Muscle of arm (tissue), 14 donors: Measurements from ENCODE around the gene CLEC7A. TPM values are rescaled to one million over a fixed set of nuclear protein-coding genes. Genes with fewer than 3 reads are reported as not detected.

Experiments
- DNase-seq: peaks from one replicate; pipeline ENCODE4 v3.0.0-alpha.2; 2013
- long read RNA-seq, 11 donors: transcript quantifications; one replicate each; lab custom pipeline, GENCODE V29; 2026
- polyA plus RNA-seq, 12 donors: library from polyadenylated mRNA; unstranded; fragments of 120-200 nt; gene quantifications; one replicate each; pipeline ENCODE4 v1.2.1, GENCODE V29; 2013; ENCODE audit not compliant: insufficient read length in 12 of 12

Gene CLEC7A
- 1 to 10 TPM in 9 of 12 donors, under 1 TPM in 2, not detected in 1; 0.77 to 6.1 (median 2.0) TPM for polyA plus RNA-seq
- long read RNA-seq, donor 1, partial matches to known transcripts = 10 of 10 reads
- long read RNA-seq, donor 1, other reads (novel, unspliced or antisense) = 0 of 10 reads
- long read RNA-seq, donor 2 = 0 reads
- long read RNA-seq, donor 3 = 0 reads
- long read RNA-seq, donor 4, partial matches to known transcripts = 0 of 1 reads
- long read RNA-seq, donor 4, other reads (novel, unspliced or antisense) = 0 of 1 reads
- long read RNA-seq, donor 5 = 0 reads
- long read RNA-seq, donor 6 = 0 reads
- long read RNA-seq, donor 7 = 0 reads
- long read RNA-seq, donor 8, partial matches to known transcripts = 0 of 1 reads
- long read RNA-seq, donor 8, other reads (novel, unspliced or antisense) = 0 of 1 reads
- long read RNA-seq, donor 9, partial matches to known transcripts = 0 of 1 reads
- long read RNA-seq, donor 9, other reads (novel, unspliced or antisense) = 0 of 1 reads
- long read RNA-seq, donor 10 = 0 reads
- long read RNA-seq, donor 11 = 0 reads

GRCh38 chr12:10130042-10130441 is at the start of gene CLEC7A:
Gene CLEC7A (minus strand): TSS chr12:10130199. CDS start chr12:10130082, 117 bp downstream.
- no peak for DNase-seq

- DNase-seq = no peak
These were observed 49.8 kb upstream of the CLEC7A start for GRCh38 chr12:10179776-10180181.

- no peak for DNase-seq
These were observed 48.8 kb upstream of the CLEC7A start, which contains the start of gene TMEM52B for GRCh38 chr12:10178821-10179220. Gene TMEM52B (plus strand): TSS chr12:10179032. CDS start chr12:10179575, 543 bp downstream.

GRCh38 chr12:10175846-10176636 is 46.0 kb upstream of the CLEC7A start:
- no peak for DNase-seq

GRCh38 chr12:10174986-10175614 is 45.1 kb upstream of the CLEC7A start:
- no peak for DNase-seq

- DNase-seq = no peak
These were observed 42.2 kb upstream of the CLEC7A start, which contains the start of gene OLR1 for GRCh38 chr12:10171973-10172728. Gene OLR1 (minus strand): TSS chr12:10172132. CDS start chr12:10172077, 55 bp downstream.

GRCh38 chr12:10170216-10170615 is 40.2 kb upstream of the CLEC7A start:
- no peak for DNase-seq

- DNase-seq = no peak
These were observed 39.1 kb upstream of the CLEC7A start for GRCh38 chr12:10169104-10169503.

- no peak for DNase-seq
These were observed 37.6 kb upstream of the CLEC7A start for GRCh38 chr12:10167599-10167998.

GRCh38 chr12:10165421-10165820 is 35.4 kb upstream of the CLEC7A start:
- no peak for DNase-seq

GRCh38 chr12:10163084-10163483 is 33.1 kb upstream of the CLEC7A start:
- DNase-seq = no peak

GRCh38 chr12:10160617-10161385 is 30.8 kb upstream of the CLEC7A start:
- DNase-seq = no peak

GRCh38 chr12:10159280-10159679 is 29.3 kb upstream of the CLEC7A start:
- no peak for DNase-seq

GRCh38 chr12:10158406-10158805 is 28.4 kb upstream of the CLEC7A start:
- DNase-seq = no peak

GRCh38 chr12:10155966-10156365 is 26.0 kb upstream of the CLEC7A start:
- no peak for DNase-seq

GRCh38 chr12:10154145-10154496 is 24.1 kb upstream of the CLEC7A start:
- no peak for DNase-seq

- peak; percentile 82 for DNase-seq
These were observed 23.5 kb upstream of the CLEC7A start for GRCh38 chr12:10153271-10154144.

- DNase-seq = no peak
These were observed 21.6 kb upstream of the CLEC7A start for GRCh38 chr12:10151621-10152020.

- DNase-seq = no peak
These were observed 17.9 kb upstream of the CLEC7A start for GRCh38 chr12:10147714-10148403.
